GM23338 (cell line): Measurements from ENCODE around the gene CDK3. TPM values are rescaled to one million over a fixed set of nuclear protein-coding genes. Genes with fewer than 3 reads are reported as not detected.

Experiments
- ATAC-seq: fragments of 200-7000 bp; cut with Tn5 transposase; 3 replicates; pipeline ENCODE4 v1.9.1; 2020
- DNase-seq: peaks from one replicate; pipeline ENCODE4 v3.0.0-alpha.2; 2015; ENCODE audit warnings: low spot score
- H2AFZ ChIP-seq: fragments of 200-600 bp; sonication (generic); 2 replicates; pipeline ENCODE4 v1.8.0; 2016; ENCODE audit warnings: antibody characterized with exemption, mild to moderate bottlenecking, moderate library complexity
- H3F3A ChIP-seq: fragments of 200-600 bp; sonication (generic); replicated peaks from 2 replicates; pipeline ENCODE4 v1.8.0; 2017; ENCODE audit warnings: antibody characterized with exemption, mixed run types, low read depth
- H3K27ac ChIP-seq: fragments of 200-600 bp; sonication (generic); 2 replicates; pipeline ENCODE4 v1.6.1; 2016; ENCODE audit warnings: low read depth
- H3K27me3 ChIP-seq: fragments of 200-600 bp; sonication (generic); 2 replicates; pipeline ENCODE4 v1.8.0; 2016; ENCODE audit warnings: mild to moderate bottlenecking, mixed run types, moderate library complexity; ENCODE audit not compliant: insufficient read depth
- H3K36me3 ChIP-seq: fragments of 200-600 bp; sonication (generic); 2 replicates; pipeline ENCODE4 v1.8.0; 2016; ENCODE audit warnings: mild to moderate bottlenecking; ENCODE audit not compliant: insufficient read depth
- H3K4me1 ChIP-seq: fragments of 200-600 bp; sonication (generic); 2 replicates; pipeline ENCODE4 v1.8.0; 2016; ENCODE audit warnings: mild to moderate bottlenecking, moderate library complexity; ENCODE audit not compliant: insufficient read depth
- H3K4me2 ChIP-seq: fragments of 200-600 bp; sonication (generic); 2 replicates; pipeline ENCODE4 v1.7.1; 2017; ENCODE audit warnings: mixed run types
- H3K4me3 ChIP-seq: fragments of 200-600 bp; sonication (generic); 2 replicates; pipeline ENCODE4 v1.6.1; 2016; ENCODE audit warnings: mixed run types
- H3K79me2 ChIP-seq: fragments of 200-600 bp; sonication (generic); replicated peaks from 2 replicates; pipeline ENCODE4 v1.8.0; 2017; ENCODE audit warnings: mild to moderate bottlenecking; ENCODE audit not compliant: insufficient read depth
- H3K9me2 ChIP-seq: fragments of 200-600 bp; sonication (generic); 2 replicates; pipeline ENCODE4 v1.8.0; 2017; ENCODE audit not compliant: insufficient read depth
- H4K20me1 ChIP-seq: fragments of 200-600 bp; sonication (generic); replicated peaks from 2 replicates; pipeline ENCODE4 v1.8.0; 2017; ENCODE audit warnings: mild to moderate bottlenecking; ENCODE audit not compliant: insufficient read depth
- H3K27ac Mint-ChIP-seq: 2 replicates; pipeline ENCODE4 v1.8.0; 2020; ENCODE audit warnings: inconsistent platforms, mild to moderate bottlenecking, moderate library complexity, mixed read lengths
- H3K27me3 Mint-ChIP-seq: 3 replicates; pipeline ENCODE4 v1.8.0; 2022; ENCODE audit warnings: low read depth, mild to moderate bottlenecking, moderate library complexity, mixed read lengths, inconsistent platforms; ENCODE audit not compliant: insufficient read depth, poor library complexity
- H3K36me3 Mint-ChIP-seq: 3 replicates; pipeline ENCODE4 v1.8.0; 2021; ENCODE audit warnings: low read depth, mild to moderate bottlenecking, inconsistent platforms, moderate library complexity, mixed read lengths
- H3K4me1 Mint-ChIP-seq: 3 replicates; pipeline ENCODE4 v1.8.0; 2020; ENCODE audit warnings: mild to moderate bottlenecking, inconsistent platforms, mixed read lengths
- H3K4me3 Mint-ChIP-seq: 3 replicates; pipeline ENCODE4 v1.8.0; 2021; ENCODE audit warnings: moderate library complexity, mild to moderate bottlenecking, inconsistent platforms, mixed read lengths
- H3K9me3 Mint-ChIP-seq: 3 replicates; pipeline ENCODE4 v1.8.0; 2020; ENCODE audit warnings: moderate library complexity, mild to moderate bottlenecking, inconsistent platforms, mixed read lengths
- CREB1 ChIP-seq: fragments of 250-450 bp; sonication (Bioruptor Pico); IDR thresholded peaks from 2 replicates; pipeline ENCODE4 v1.5.0; 2020; ENCODE audit warnings: low read depth, mild to moderate bottlenecking, moderate library complexity
- CTCF ChIP-seq, 2 experiments: fragments of 200-600 bp in 1 of 2; sonication (generic) in 1 of 2; conservative IDR thresholded peaks; 2 replicates each; pipeline versions ENCODE4 v1.5.1 to v1.6.1; 2016 to 2017; ENCODE audit warnings: antibody characterized with exemption in 2 of 2, low read depth in 2 of 2, mild to moderate bottlenecking in 2 of 2, moderate library complexity in 1 of 2
- ETS1 ChIP-seq: IDR thresholded peaks from 2 replicates; pipeline ENCODE4 v1.6.1; 2016; ENCODE audit warnings: antibody characterized with exemption
- EZH2 ChIP-seq: fragments of 200-600 bp; sonication (generic); IDR thresholded peaks from one replicate; pipeline ENCODE4 v1.8.0; 2017; ENCODE audit warnings: antibody characterized with exemption, mild to moderate bottlenecking, low read depth; ENCODE audit not compliant: unreplicated experiment
- EZH2phosphoT487 ChIP-seq: fragments of 200-600 bp; sonication (generic); IDR thresholded peaks from one replicate; pipeline ENCODE4 v1.8.1; 2018; ENCODE audit warnings: antibody characterized with exemption; ENCODE audit not compliant: unreplicated experiment
- JUNB ChIP-seq: IDR thresholded peaks from one replicate; pipeline ENCODE4 v1.6.1; 2016; ENCODE audit warnings: antibody characterized with exemption; ENCODE audit not compliant: unreplicated experiment
- NANOG ChIP-seq: IDR thresholded peaks from 2 replicates; pipeline ENCODE4 v1.6.1; 2016; ENCODE audit warnings: antibody characterized with exemption, borderline replicate concordance
- POLR2AphosphoS5 ChIP-seq: IDR thresholded peaks from 2 replicates; pipeline ENCODE4 v1.6.1; 2016; ENCODE audit warnings: antibody characterized with exemption, low read depth
- STAT1 ChIP-seq: IDR thresholded peaks from one replicate; pipeline ENCODE4 v1.6.1; 2016; ENCODE audit warnings: antibody characterized with exemption; ENCODE audit not compliant: unreplicated experiment
- ZNF114 ChIP-seq: fragments of 250-450 bp; sonication (Bioruptor Pico); IDR thresholded peaks from 2 replicates; pipeline ENCODE4 v1.5.0; 2020; ENCODE audit warnings: mild to moderate bottlenecking, moderate library complexity
- ZNF331 ChIP-seq: fragments of 250-450 bp; sonication (Bioruptor Pico); IDR thresholded peaks from 2 replicates; pipeline ENCODE4 v1.5.0; 2020; ENCODE audit warnings: low read depth, mild to moderate bottlenecking, moderate library complexity
- ZNF462 ChIP-seq: fragments of 250-450 bp; sonication (Bioruptor Pico); IDR thresholded peaks from 2 replicates; pipeline ENCODE4 v1.5.0; 2020; ENCODE audit warnings: mild to moderate bottlenecking, moderate library complexity
- polyA plus RNA-seq: library from polyadenylated mRNA; unstranded; fragments of >200 nt; fragmentation: Nextera tagmentation; extraction: Ambion mirVana; gene quantifications from 2 replicates; pipeline ENCODE4 v1.2.1, GENCODE V29; 2016
- total RNA-seq: library from RNA; depleted of rRNA; stranded (reverse); fragments of >200 nt; shearing (Covaris generic); gene quantifications from 2 replicates; pipeline ENCODE4 v1.2.3, GENCODE V29; 2014
- TF ChIP-seq, protein P1 (sequence below): IDR thresholded peaks from one replicate; pipeline ENCODE4 v1.6.1; 2018; ENCODE audit warnings: antibody characterized with exemption; ENCODE audit not compliant: unreplicated experiment

The CDK3 gene
- total and polyA plus RNA-seq, 2 experiments from 2014 or later: 7.9 to 10.2 TPM

DNA sequence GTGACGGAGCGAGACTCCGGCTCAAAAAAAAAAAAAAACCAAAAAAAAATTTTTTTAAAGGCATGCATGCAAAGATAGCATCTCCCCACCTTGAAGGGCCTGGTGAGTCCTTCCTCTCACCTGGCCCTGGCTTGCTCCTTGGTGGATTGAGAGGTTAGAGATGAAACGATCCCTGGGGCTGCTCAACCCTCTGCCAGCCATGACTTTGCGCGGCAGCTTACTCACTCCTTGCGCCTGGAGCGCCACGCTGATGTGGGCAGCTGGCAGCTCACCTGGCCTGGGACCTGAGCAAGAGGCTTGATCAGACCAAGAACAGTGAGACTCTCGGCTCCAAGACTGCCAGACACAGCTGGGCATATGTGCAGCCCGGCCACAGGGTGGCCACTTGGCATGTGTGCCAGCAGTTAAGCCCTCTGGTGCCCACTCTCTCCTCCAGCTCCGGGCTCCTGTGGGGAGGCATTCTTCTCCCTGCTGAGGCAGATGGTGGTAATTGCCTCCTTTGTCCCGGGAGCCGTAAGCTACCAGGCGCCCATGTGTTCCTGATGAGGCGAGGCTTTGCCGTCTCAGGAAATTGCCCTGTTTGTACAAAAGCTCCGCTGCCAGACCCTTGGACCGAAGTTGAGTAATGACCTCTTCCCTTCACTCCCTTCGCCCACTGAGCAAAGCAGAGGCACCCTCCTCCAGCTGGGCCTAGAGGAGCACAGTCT is 31.6 kb downstream of the CDK3 start:
- ATAC-seq (no peak), DNase-seq (no peak)
- peaks cover 14% of the 10 kb centered on the region for H3K27me3 Mint-ChIP-seq
- H3K4me1 ChIP-seq: peaks cover 22% of the 10 kb centered on the region
- no peak overlapping the region for H3K4me3 Mint-ChIP-seq
- H3K27me3 ChIP-seq: no peaks in the 10 kb centered on the region
- no peak overlapping the region for H3K27ac ChIP-seq
- H4K20me1 ChIP-seq: no peaks in the 10 kb centered on the region
- peak overlapping the region; percentile 72 for H2AFZ ChIP-seq
- TF ChIP-seq JUNB (no peak), CREB1 (no peak), ZNF114 (no peak), EZH2phosphoT487 (no peak), POLR2AphosphoS5 (no peak), EZH2 (no peak), ETS1 (no peak), ZNF331 (CRISPR knock-in tag) (no peak), CTCF (conservative IDR thresholded peaks at IDR 0.05; ENCODE audit: low read depth in 2 of 2) (no peak), STAT1 (no peak), ZNF462 (no peak), NANOG (no peak)
- TF ChIP-seq, protein P1, sequence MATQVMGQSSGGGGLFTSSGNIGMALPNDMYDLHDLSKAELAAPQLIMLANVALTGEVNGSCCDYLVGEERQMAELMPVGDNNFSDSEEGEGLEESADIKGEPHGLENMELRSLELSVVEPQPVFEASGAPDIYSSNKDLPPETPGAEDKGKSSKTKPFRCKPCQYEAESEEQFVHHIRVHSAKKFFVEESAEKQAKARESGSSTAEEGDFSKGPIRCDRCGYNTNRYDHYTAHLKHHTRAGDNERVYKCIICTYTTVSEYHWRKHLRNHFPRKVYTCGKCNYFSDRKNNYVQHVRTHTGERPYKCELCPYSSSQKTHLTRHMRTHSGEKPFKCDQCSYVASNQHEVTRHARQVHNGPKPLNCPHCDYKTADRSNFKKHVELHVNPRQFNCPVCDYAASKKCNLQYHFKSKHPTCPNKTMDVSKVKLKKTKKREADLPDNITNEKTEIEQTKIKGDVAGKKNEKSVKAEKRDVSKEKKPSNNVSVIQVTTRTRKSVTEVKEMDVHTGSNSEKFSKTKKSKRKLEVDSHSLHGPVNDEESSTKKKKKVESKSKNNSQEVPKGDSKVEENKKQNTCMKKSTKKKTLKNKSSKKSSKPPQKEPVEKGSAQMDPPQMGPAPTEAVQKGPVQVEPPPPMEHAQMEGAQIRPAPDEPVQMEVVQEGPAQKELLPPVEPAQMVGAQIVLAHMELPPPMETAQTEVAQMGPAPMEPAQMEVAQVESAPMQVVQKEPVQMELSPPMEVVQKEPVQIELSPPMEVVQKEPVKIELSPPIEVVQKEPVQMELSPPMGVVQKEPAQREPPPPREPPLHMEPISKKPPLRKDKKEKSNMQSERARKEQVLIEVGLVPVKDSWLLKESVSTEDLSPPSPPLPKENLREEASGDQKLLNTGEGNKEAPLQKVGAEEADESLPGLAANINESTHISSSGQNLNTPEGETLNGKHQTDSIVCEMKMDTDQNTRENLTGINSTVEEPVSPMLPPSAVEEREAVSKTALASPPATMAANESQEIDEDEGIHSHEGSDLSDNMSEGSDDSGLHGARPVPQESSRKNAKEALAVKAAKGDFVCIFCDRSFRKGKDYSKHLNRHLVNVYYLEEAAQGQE: no peak
- no peak overlapping the region for H3K27ac Mint-ChIP-seq
- no peaks in the 10 kb centered on the region for H3K9me2 ChIP-seq
- H3K79me2 ChIP-seq: no peaks in the 10 kb centered on the region
- H3K4me3 ChIP-seq: no peak overlapping the region
- no peak overlapping the region for H3K4me2 ChIP-seq
- no peaks in the 10 kb centered on the region for H3K9me3 Mint-ChIP-seq
- H3K36me3 Mint-ChIP-seq: no peaks in the 10 kb centered on the region
- peaks cover 12% of the 10 kb centered on the region for H3F3A ChIP-seq
- H3K4me1 Mint-ChIP-seq: peaks cover 25% of the 10 kb centered on the region
- no peaks in the 10 kb centered on the region for H3K36me3 ChIP-seq
